ENCODE measurements around the gene IL17RC.
"Not testable (repeated sequence)": the region's sequence is repeated elsewhere in the genome, so short reads cannot be mapped to it uniquely, and the experiment has no call there.

IL17RC gene

DNA sequence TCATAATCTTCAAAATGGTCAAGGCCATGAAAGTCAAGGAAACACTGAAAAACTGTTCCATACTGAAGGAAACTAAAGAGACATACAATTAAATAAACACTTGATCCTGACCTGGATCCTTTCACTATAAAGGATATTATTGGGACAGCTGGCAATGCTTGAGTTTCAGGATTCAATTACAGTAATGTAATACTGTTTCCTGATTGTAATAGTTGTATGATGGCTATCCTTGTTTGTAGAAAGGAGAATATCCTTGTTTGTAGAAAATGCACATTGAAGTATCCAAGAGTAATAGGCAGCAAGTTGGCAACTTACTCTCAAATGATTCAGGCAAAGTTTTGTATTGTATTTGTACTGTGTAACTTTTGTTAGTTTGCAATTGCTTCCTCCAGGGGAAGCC lies 41.5 kb upstream of the IL17RC start:
- no peak overlapping the region for H3K4me2 ChIP-seq (ENCODE audit: low read length)
- H3K4me3 ChIP-seq (ENCODE audit: low read length) = no peak overlapping the region
- H3K27me3 ChIP-seq (ENCODE audit: control insufficient read depth, low read length) = peaks cover 23% of the 10 kb centered on the region
- no peaks in the 10 kb centered on the region for H3K9me3 ChIP-seq (ENCODE audit: control insufficient read depth, insufficient read depth, low read length)
- H4K20me1 ChIP-seq (ENCODE audit: control insufficient read depth, insufficient read depth, low read depth, low read length) = no peaks in the 10 kb centered on the region
- H3K79me2 ChIP-seq (ENCODE audit: control insufficient read depth, low read length) = no peaks in the 10 kb centered on the region
- no peaks in the 10 kb centered on the region for H3K4me1 ChIP-seq (ENCODE audit: control insufficient read depth, low read length)
- H3K36me3 ChIP-seq (ENCODE audit: control insufficient read depth, low read length) = no peaks in the 10 kb centered on the region
- no peaks in the 10 kb centered on the region for H3F3A ChIP-seq (ENCODE audit: control insufficient read depth, insufficient read depth)
- H3K9me2 ChIP-seq (replicated peaks; ENCODE audit: control insufficient read depth, low read length) = no peaks in the 10 kb centered on the region
- TF ChIP-seq, protein P1, sequence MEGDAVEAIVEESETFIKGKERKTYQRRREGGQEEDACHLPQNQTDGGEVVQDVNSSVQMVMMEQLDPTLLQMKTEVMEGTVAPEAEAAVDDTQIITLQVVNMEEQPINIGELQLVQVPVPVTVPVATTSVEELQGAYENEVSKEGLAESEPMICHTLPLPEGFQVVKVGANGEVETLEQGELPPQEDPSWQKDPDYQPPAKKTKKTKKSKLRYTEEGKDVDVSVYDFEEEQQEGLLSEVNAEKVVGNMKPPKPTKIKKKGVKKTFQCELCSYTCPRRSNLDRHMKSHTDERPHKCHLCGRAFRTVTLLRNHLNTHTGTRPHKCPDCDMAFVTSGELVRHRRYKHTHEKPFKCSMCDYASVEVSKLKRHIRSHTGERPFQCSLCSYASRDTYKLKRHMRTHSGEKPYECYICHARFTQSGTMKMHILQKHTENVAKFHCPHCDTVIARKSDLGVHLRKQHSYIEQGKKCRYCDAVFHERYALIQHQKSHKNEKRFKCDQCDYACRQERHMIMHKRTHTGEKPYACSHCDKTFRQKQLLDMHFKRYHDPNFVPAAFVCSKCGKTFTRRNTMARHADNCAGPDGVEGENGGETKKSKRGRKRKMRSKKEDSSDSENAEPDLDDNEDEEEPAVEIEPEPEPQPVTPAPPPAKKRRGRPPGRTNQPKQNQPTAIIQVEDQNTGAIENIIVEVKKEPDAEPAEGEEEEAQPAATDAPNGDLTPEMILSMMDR (IDR thresholded peaks at IDR 0.05; ENCODE audit: low read depth, low read length, poor library complexity, severe bottlenecking) = no peak
- no peak for TF ChIP-seq EZH2phosphoT487 (IDR thresholded peaks at IDR 0.05; ENCODE audit: borderline replicate concordance, low read length)
- no peak overlapping the region for H3K27ac ChIP-seq (ENCODE audit: low read depth, low read length)

- H3F3A ChIP-seq (ENCODE audit: control insufficient read depth, insufficient read depth); H3K9me3 ChIP-seq (ENCODE audit: control insufficient read depth, insufficient read depth, low read length); H3K9me2 ChIP-seq (replicated peaks; ENCODE audit: control insufficient read depth, low read length); H3K36me3 ChIP-seq (ENCODE audit: control insufficient read depth, low read length); H3K4me2 ChIP-seq (ENCODE audit: low read length); H3K4me1 ChIP-seq (ENCODE audit: control insufficient read depth, low read length); H3K79me2 ChIP-seq (ENCODE audit: control insufficient read depth, low read length); H3K4me3 ChIP-seq (ENCODE audit: low read length); H3K27ac ChIP-seq (ENCODE audit: low read depth, low read length); H4K20me1 ChIP-seq (ENCODE audit: control insufficient read depth, insufficient read depth, low read depth, low read length): not testable (repeated sequence)
- peaks cover 23% of the 10 kb centered on the region for H3K27me3 ChIP-seq (ENCODE audit: control insufficient read depth, low read length)
These were observed 40.6 kb upstream of the IL17RC start for GRCh38 chr3:9876255-9876654.

GRCh38 chr3:9876991-9877390 lies 39.9 kb upstream of the IL17RC start:
- TF ChIP-seq, protein P1 (IDR thresholded peaks at IDR 0.05; ENCODE audit: low read depth, low read length, poor library complexity, severe bottlenecking) = no peak
- no peak for TF ChIP-seq EZH2phosphoT487 (IDR thresholded peaks at IDR 0.05; ENCODE audit: borderline replicate concordance, low read length)
- no peaks in the 10 kb centered on the region for H3K9me2 ChIP-seq (replicated peaks; ENCODE audit: control insufficient read depth, low read length)
- H3K4me3 ChIP-seq (ENCODE audit: low read length) = no peak overlapping the region
- H3K9me3 ChIP-seq (ENCODE audit: control insufficient read depth, insufficient read depth, low read length) = no peaks in the 10 kb centered on the region
- H3K4me2 ChIP-seq (ENCODE audit: low read length) = no peak overlapping the region
- H4K20me1 ChIP-seq (ENCODE audit: control insufficient read depth, insufficient read depth, low read depth, low read length) = no peaks in the 10 kb centered on the region
- H3K79me2 ChIP-seq (ENCODE audit: control insufficient read depth, low read length) = no peaks in the 10 kb centered on the region
- H3K36me3 ChIP-seq (ENCODE audit: control insufficient read depth, low read length) = no peaks in the 10 kb centered on the region
- no peaks in the 10 kb centered on the region for H3K4me1 ChIP-seq (ENCODE audit: control insufficient read depth, low read length)
- H3K27me3 ChIP-seq (ENCODE audit: control insufficient read depth, low read length) = peaks cover 23% of the 10 kb centered on the region
- no peaks in the 10 kb centered on the region for H3F3A ChIP-seq (ENCODE audit: control insufficient read depth, insufficient read depth)
- H3K27ac ChIP-seq (ENCODE audit: low read depth, low read length) = no peak overlapping the region

DNA sequence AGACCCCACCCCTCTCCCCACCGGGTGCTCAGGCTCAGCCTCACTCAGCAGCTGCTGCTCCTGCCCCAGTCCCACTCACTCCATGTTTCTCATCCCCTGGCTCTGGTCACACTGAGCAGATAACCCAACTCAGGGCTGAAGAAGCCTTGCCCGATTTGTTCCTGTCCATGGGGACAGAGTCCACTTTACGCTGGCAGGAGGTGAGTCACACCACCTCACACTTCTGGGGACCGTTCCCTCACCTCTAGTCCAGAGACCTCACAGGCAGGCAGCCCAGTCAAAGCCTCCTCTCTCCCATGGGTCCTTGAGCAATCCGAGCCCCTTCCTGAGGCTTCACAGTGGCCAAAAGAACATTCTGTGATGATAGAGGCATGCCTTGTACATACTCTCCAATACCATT lies 38.2 kb upstream of the IL17RC start:
- TF ChIP-seq EZH2phosphoT487 (IDR thresholded peaks at IDR 0.05; ENCODE audit: borderline replicate concordance, low read length) = no peak
- TF ChIP-seq, protein P1 (IDR thresholded peaks at IDR 0.05; ENCODE audit: low read depth, low read length, poor library complexity, severe bottlenecking) = no peak
- peaks cover 23% of the 10 kb centered on the region for H3K27me3 ChIP-seq (ENCODE audit: control insufficient read depth, low read length)
- no peaks in the 10 kb centered on the region for H3K9me2 ChIP-seq (replicated peaks; ENCODE audit: control insufficient read depth, low read length)
- H3K27ac ChIP-seq (ENCODE audit: low read depth, low read length) = no peak overlapping the region
- no peak overlapping the region for H3K4me2 ChIP-seq (ENCODE audit: low read length)
- H4K20me1 ChIP-seq (ENCODE audit: control insufficient read depth, insufficient read depth, low read depth, low read length) = no peaks in the 10 kb centered on the region
- H3K4me1 ChIP-seq (ENCODE audit: control insufficient read depth, low read length) = no peaks in the 10 kb centered on the region
- H3K9me3 ChIP-seq (ENCODE audit: control insufficient read depth, insufficient read depth, low read length) = no peaks in the 10 kb centered on the region
- H3K4me3 ChIP-seq (ENCODE audit: low read length) = no peak overlapping the region
- no peaks in the 10 kb centered on the region for H3F3A ChIP-seq (ENCODE audit: control insufficient read depth, insufficient read depth)
- no peaks in the 10 kb centered on the region for H3K79me2 ChIP-seq (ENCODE audit: control insufficient read depth, low read length)
- H3K36me3 ChIP-seq (ENCODE audit: control insufficient read depth, low read length) = no peaks in the 10 kb centered on the region
